Measurements from ENCODE around the gene DCTN1.

DNA sequence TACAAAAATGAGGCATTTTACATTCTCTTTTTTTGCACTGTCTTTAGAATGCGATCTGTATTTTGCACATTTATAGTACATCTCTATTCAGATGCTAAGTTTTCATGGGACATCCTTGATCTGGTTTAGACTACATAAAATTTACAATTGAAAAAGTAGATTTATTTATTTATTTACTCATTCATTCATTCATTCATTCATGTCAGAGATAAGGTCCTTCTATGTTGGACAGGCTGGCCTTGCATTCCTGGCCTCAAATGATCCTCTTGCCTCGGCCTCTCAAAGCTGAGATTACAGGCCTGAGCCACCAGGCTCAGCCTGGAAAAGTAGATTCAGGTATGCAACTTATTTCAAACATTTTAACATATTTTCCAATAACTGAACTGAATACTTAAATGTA is 16.0 kb upstream of the DCTN1 start:
- TF ChIP-seq POLR2AphosphoS5 (IDR thresholded peaks at IDR 0.05; ENCODE audit: low read depth, low read length) (no peak), POLR2A (IDR thresholded peaks at IDR 0.05; ENCODE audit: low read depth, low read length) (no peak)
